Effector memory CD4-positive, alpha-beta T cell (primary cell): ENCODE data around the gene CSPG4.
"Not testable (repeated sequence)": the region's sequence is repeated elsewhere in the genome, so short reads cannot be mapped to it uniquely, and the experiment has no call there.

ENCODE experiments used
- DNase-seq, 3 donors: peaks; one replicate each; pipeline ENCODE4 v3.0.0-alpha.2; 2020
- H3K27ac ChIP-seq: 2 replicates; pipeline ENCODE4 v1.7.0; 2013; ENCODE audit warnings: mild to moderate bottlenecking, low read length, moderate library complexity; ENCODE audit not compliant: insufficient read depth, poor library complexity, severe bottlenecking
- H3K27me3 ChIP-seq: replicated peaks from 2 replicates; pipeline ENCODE4 v1.7.0; 2013; ENCODE audit warnings: mild to moderate bottlenecking, low read length; ENCODE audit not compliant: insufficient read depth, control insufficient read depth, poor library complexity, severe bottlenecking
- H3K36me3 ChIP-seq: 2 replicates; pipeline ENCODE4 v1.7.0; 2013; ENCODE audit warnings: mild to moderate bottlenecking, low read length, moderate library complexity; ENCODE audit not compliant: control insufficient read depth, insufficient read depth
- H3K4me1 ChIP-seq: 2 replicates; pipeline ENCODE4 v1.7.0; 2013; ENCODE audit warnings: low read length, mild to moderate bottlenecking; ENCODE audit not compliant: control insufficient read depth, insufficient read depth, poor library complexity, severe bottlenecking
- H3K4me3 ChIP-seq: 2 replicates; pipeline ENCODE4 v1.7.0; 2013; ENCODE audit warnings: low read length, low read depth, mild to moderate bottlenecking; ENCODE audit not compliant: insufficient read depth, poor library complexity, severe bottlenecking
- H3K9me3 ChIP-seq: 2 replicates; pipeline ENCODE4 v1.7.0; 2013; ENCODE audit warnings: mild to moderate bottlenecking, low read length, moderate library complexity; ENCODE audit not compliant: control insufficient read depth

The CSPG4 gene

GRCh38 chr15:75732177-75732808, 19.6 kb upstream of the CSPG4 start:
- no peaks in the 10 kb centered on the region for H3K4me1 ChIP-seq
- H3K27ac ChIP-seq, result no peak overlapping the region
- no peak for DNase-seq
- H3K27me3 ChIP-seq, result no peaks in the 10 kb centered on the region
- H3K36me3 ChIP-seq, result no peaks in the 10 kb centered on the region
- no peak overlapping the region for H3K4me3 ChIP-seq
- no peaks in the 10 kb centered on the region for H3K9me3 ChIP-seq

GRCh38 chr15:75731248-75732151, 18.9 kb upstream of the CSPG4 start:
- no peaks in the 10 kb centered on the region for H3K4me1 ChIP-seq
- no peaks in the 10 kb centered on the region for H3K9me3 ChIP-seq
- H3K27ac ChIP-seq, result no peak overlapping the region
- DNase-seq, result no peak
- H3K36me3 ChIP-seq, result no peaks in the 10 kb centered on the region
- H3K27me3 ChIP-seq, result no peaks in the 10 kb centered on the region
- no peak overlapping the region for H3K4me3 ChIP-seq

- H3K4me3 ChIP-seq, DNase-seq, H3K9me3 ChIP-seq, H3K36me3 ChIP-seq, H3K27me3 ChIP-seq, H3K4me1 ChIP-seq, H3K27ac ChIP-seq: not testable (repeated sequence)
These were observed 18.0 kb upstream of the CSPG4 start for GRCh38 chr15:75730376-75731247.

GRCh38 chr15:75729326-75730069, 16.9 kb upstream of the CSPG4 start:
- Histone ChIP-seq H3K9me3 (no peaks in the 10 kb centered on the region), H3K4me1 (no peaks in the 10 kb centered on the region), H3K4me3 (no peak overlapping the region), H3K27ac (no peak overlapping the region), H3K27me3 (no peaks in the 10 kb centered on the region), H3K36me3 (no peaks in the 10 kb centered on the region)
- DNase-seq, result no peak

GRCh38 chr15:75727851-75728715, 15.4 kb upstream of the CSPG4 start:
- no peak overlapping the region for H3K27ac ChIP-seq
- no peak overlapping the region for H3K4me3 ChIP-seq
- H3K9me3 ChIP-seq, result no peaks in the 10 kb centered on the region
- H3K36me3 ChIP-seq, result no peaks in the 10 kb centered on the region
- peak; percentile 47 to 61 (median 53) for DNase-seq
- H3K4me1 ChIP-seq, result peaks cover 3% of the 10 kb centered on the region
- no peaks in the 10 kb centered on the region for H3K27me3 ChIP-seq

- no peaks in the 10 kb centered on the region for H3K27me3 ChIP-seq
- peaks cover 3% of the 10 kb centered on the region for H3K4me1 ChIP-seq
- H3K36me3 ChIP-seq, result no peaks in the 10 kb centered on the region
- H3K27ac ChIP-seq, result no peak overlapping the region
- no peaks in the 10 kb centered on the region for H3K9me3 ChIP-seq
- no peak overlapping the region for H3K4me3 ChIP-seq
- DNase-seq, result no peak
These were observed 14.4 kb upstream of the CSPG4 start for GRCh38 chr15:75727031-75727531.

GRCh38 chr15:75725719-75726607, 13.3 kb upstream of the CSPG4 start:
- H3K36me3 ChIP-seq, result no peaks in the 10 kb centered on the region
- no peaks in the 10 kb centered on the region for H3K9me3 ChIP-seq
- no peak overlapping the region for H3K4me3 ChIP-seq
- H3K4me1 ChIP-seq, result peaks cover 3% of the 10 kb centered on the region
- H3K27ac ChIP-seq, result no peak overlapping the region
- no peaks in the 10 kb centered on the region for H3K27me3 ChIP-seq
- no peak for DNase-seq

GRCh38 chr15:75725006-75725718, 12.5 kb upstream of the CSPG4 start:
- H3K4me3 ChIP-seq, result no peak overlapping the region
- no peak overlapping the region for H3K27ac ChIP-seq
- H3K4me1 ChIP-seq, result peaks cover 3% of the 10 kb centered on the region
- H3K36me3 ChIP-seq, result no peaks in the 10 kb centered on the region
- H3K27me3 ChIP-seq, result no peaks in the 10 kb centered on the region
- no peak for DNase-seq
- H3K9me3 ChIP-seq, result no peaks in the 10 kb centered on the region
